Hematopoietic multipotent progenitor cell treated with erythropoietin and hydrocortisone succinate and interleukin-3 and kit ligand, for 4 days (in vitro differentiated cells): Measurements from ENCODE around the gene LNPEP.

Experiments used
- DNase-seq: peaks from one replicate; pipeline ENCODE4 v3.0.0-alpha.2; 2015

The LNPEP gene

GRCh38 chr5:97006454-97007060 lies 70.7 kb downstream of the LNPEP start:
- DNase-seq = no peak

GRCh38 chr5:97009212-97009898 lies 73.5 kb downstream of the LNPEP start:
- peak; percentile 94 for DNase-seq

DNA sequence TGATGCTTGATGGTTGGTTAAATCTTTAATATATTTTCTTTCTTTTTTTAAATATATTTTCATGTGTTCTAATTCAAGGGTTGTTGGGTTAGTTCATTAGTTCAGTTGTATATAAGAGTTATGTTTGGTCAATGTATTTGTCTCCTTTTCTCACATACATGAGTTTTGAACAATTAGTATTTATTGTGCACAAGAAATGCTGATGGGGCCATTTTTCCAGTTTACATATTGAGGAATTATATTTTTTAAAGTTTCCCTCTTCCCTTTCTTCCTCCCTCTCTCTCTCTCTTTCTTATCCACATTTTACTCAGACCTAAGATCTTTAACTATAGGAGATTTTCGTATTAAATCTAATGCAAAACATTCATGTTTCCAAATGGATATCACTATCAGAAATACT lies 74.0 kb downstream of the LNPEP start:
- DNase-seq = no peak

DNA sequence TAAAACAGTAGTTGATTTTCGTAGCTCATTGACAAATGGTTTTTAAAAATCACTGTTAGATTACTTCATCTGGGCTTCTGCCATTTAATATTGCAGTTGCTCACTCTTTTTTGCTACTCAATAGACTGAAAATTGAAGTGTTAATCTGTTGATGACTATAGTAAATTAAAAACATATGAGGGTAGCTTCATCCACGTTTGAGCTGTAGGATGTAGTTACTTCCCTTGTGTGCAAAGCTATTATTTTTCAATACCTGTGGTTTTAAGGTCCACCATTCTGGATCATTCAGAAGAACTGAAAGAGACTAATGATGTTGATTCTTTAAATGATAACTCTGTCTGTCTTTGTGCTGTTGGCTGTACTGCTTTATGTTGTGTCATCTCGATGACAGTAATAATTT lies 74.7 kb downstream of the LNPEP start:
- DNase-seq = no peak

- no peak for DNase-seq
These were observed 75.7 kb downstream of the LNPEP start for GRCh38 chr5:97011567-97011966.

DNA sequence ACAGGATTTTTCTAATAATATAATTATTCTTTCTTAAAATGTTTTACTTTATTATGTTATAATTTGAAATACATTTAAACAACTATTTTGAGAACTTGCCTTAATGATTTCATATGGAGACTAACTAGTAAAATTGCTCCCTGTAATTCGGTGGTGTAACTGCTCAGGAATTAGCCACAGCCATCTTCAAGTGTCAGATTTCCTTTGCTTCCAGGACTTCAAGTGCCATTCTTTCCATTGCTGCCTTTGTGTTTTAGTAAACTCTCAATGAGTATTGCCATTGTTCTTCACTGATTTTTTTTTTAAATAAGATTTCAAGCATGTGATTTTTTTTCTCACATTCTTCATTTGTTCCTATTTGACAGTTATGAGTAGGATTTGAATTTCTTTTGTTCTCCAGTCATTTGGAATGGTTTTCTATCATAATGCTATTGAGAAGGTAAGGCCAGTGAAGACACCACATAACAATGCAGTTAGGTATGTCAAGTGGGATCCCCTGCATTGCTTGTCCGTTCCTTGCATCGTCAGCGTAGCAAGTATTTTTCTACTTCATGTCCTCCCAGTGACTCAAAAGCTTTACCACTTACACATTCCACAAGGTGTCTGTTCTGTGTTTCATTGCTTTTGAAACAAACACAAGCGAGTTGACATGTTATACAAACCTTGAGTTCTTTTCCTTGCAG lies 83.7 kb downstream of the LNPEP start:
- DNase-seq = no peak

DNA sequence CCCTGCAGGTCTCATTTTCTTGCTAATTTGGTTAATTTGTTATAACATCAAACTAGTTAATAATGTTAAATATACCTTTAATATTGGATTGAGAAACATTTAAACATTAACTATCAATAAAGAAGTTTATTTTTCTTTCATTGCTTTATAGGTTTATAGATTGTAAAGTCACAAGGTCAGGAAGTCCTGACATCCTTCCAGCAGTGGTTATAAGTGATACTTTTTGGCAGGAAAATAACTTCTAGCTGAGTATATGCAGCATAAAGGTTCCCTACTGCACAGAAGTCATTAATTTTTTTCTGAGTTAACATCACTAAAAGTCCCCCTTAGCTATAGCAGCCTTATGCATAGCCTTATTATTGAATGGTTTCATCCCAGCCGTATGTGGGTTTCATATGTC lies 85.5 kb downstream of the LNPEP start:
- DNase-seq = no peak

DNA sequence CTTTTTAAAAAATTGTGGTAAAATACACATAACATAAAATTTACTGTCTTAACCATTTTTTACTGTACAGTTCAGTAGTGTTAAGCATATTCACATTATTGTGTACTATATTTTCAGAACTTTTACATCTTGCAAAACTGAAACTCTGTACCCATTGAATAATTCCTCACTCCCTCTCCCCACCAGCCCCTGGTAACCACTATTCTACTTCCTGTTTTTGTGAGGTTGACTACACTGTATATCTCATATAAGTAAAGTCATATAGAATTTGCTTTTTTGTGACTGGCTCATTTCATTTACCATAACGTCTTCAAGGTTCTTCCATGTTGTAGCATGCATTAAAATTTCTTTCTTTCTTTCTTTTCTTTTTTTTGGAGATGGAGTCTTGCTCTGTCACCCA lies 87.0 kb downstream of the LNPEP start:
- peak; percentile 61 for DNase-seq

- no peak for DNase-seq
These were observed 90.8 kb downstream of the LNPEP start for GRCh38 chr5:97026721-97027120.

DNA sequence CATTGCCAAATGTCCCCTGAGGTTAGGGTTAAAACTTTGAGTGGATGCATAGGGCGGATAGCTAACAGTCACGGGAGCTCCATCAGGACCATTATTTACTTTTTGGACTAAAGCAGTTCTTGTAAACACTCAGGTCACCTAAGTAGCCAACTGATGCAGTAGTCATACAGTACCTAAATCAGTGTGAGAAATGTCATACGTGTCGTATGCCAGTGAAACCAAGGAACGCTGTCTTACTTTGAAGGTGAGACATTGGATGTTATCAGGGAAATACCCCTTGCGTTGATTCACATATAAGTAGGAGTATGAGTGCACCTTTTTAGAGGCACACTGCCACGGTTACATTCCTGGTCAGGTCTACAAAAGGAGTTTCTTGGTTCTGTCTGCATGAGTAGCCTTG lies 101.9 kb downstream of the LNPEP start:
- no peak for DNase-seq

DNA sequence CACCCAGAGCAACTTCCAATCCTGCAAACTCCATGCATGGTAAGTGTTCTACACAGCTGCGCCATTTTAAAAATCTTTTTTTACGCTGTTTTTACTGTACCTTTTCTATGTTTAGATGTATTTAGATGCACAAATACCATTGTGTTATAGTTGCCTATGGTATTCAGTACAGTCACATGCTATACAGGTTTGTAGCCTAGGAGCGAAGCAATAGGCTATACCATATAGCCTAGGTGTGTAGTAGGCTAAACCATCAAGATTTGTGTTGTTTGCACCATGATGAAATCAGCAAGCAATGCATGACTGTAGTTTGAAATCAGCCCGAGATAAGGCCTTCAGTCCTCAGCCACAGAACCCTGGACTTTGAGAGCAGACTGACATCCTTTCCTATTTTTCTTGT lies 105.4 kb downstream of the LNPEP start:
- DNase-seq = no peak

GRCh38 chr5:97042996-97043395 lies 107.1 kb downstream of the LNPEP start:
- no peak for DNase-seq

DNA sequence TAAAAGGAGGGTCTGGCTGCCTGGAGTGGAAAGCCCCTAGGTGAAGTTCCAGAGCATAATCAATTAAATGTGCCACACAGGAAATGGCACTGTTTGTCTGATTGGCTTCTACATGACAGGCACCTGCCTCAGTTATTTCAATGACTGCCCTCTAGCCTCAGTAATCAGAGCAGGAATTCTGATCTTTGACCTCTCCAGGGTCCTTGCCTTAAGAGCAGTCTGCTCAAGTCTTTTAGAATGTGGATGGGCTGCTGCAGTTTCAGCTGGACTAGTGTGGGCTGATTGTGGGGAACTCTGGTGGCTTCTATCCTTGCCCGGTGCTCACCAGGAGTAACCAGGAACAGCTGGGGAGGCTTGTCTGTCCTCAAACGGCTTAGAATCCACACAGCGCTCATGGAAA lies 107.6 kb downstream of the LNPEP start:
- no peak for DNase-seq

DNA sequence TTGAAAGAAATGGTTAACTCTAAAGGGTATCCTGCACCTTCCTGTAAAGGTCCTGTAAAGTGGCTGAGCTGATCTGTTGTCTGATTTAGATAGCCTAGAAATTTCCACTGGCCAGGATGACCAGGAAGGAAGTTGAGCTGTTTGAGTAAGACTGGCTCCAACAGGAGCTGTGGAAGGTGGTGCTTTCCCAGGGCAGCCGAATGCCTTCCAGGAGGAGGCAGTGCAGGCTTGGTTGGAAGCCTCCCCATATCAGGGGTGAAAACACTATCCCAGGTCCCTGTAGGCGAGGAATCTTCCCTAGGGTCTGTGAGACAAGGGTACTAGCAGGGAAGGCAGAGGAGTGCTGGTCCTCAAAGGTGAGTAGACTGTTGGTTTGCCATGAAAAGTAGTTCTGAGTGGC lies 108.2 kb downstream of the LNPEP start:
- DNase-seq = no peak

GRCh38 chr5:97046270-97046982 lies 110.5 kb downstream of the LNPEP start:
- DNase-seq = peak; percentile 56

GRCh38 chr5:97047076-97047475 lies 111.2 kb downstream of the LNPEP start:
- no peak for DNase-seq

DNA sequence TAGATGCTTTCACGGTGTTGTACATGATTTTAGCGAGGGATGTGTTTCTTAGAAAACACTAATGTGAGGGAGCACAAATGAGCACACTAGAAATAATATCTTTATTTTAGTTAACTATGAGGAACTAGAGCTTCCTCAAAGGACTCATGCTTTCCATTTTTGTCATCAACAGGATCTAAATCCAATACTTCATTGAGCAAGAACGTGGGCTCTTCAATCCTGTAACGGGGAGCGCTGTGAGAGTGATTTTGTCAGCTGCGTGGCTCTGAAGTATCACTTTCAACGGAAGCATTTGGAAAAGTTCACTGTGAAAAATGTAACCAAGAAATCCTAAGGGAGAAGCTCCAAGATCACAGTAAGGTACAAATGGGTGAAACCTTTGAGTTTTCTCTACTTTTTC lies 113.3 kb downstream of the LNPEP start:
- no peak for DNase-seq

DNA sequence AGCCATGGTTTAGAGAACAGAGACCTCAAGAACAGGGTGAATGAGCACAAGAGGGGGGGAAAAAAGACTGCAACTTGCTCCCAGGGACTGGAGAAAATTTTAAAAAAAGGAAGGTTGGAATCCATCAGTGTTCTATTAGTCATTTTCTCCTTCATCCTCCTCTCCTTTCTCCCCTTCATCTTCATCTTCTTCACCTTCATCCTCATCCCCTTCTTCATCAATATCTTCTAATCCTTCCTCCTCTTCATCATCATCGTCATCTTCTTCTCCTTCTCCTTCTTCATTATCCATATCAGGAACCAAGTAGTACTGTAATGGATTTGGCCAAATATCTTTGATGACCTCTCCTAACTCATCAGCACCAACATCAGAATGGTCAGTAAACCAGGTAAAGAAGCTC lies 120.4 kb downstream of the LNPEP start:
- no peak for DNase-seq

DNA sequence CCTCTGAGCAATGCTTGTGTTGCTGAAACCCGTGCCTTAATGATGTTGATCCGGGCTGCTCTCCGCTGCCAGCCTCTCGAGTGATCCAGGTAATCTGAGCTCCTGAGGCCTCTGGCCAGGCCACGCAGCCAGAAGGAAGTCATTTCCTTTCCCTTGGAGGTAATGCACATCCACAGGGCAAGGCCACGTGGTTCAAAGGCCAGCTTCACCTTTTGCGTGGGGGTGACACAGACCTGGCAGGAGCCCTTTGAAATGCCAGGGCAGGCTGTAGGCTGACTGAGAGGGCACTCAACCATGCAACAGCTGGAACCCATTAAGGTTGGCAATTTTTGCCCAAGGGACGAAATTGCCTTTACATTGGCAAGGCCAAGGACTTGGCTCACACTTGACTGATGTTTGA lies 126.2 kb downstream of the LNPEP start:
- no peak for DNase-seq

DNA sequence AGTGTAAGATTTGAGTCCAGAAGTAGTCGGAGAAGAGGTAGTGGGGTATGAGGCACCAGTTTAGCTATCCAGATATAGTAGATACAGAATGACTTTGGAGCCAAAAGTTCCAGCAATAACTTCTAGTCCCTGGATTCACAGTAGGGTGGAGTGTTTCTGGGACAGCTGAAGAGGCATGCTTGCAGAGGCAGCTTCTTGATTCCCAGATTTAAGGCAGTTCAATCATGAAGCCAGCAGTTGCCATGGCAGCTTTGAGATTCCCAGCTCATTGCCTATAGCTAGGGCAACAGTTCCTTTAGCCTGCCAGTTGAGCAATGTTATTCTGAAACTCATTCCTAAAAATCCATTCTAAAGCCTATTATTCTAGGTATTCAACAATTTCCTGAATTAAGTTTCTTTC lies 127.4 kb downstream of the LNPEP start:
- DNase-seq = no peak

DNA sequence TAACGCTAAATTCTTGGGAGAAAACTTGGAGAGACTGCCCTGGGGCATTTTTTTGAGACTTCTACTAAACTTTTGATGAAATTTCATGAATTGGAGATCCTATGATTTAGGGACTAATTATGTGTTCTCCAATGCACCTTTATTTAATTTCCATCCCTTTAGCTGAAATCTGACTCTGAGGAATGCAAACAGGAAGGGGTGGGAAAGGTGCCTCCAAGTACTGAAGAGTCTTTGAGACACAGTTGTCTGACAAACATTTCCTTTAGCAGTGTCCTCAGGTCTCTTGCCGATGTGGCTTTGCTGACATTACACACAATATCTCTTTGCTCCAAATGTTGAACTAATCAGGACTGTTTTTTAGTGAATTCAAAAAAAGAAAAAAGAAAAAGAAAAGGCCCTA lies 129.6 kb downstream of the LNPEP start:
- DNase-seq = no peak

DNA sequence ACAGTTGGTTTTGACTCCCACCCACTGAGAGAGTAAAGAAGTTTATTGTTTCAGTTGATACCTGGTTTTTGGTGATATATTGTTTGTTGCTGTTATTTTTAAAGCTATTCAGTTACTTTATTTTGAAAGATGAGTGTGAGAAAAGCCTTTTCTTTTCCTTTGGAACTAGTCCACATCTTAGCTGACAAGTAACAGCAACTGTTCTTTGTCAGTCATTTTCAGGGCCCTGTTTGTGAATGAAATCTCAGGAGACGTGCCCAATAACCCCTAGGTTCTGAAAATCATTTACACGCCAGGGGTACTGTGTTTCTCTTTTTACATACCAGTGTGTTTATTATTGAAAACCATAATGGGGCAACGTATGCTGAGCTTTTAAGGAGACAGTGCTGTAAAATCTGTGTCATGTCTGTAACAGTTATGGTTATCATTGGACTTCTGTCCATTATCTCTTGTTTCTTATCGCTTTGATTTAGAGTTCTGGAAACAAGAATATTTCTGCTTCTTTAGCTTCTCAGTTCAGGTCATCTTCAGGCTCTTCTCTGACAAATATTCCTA lies 131.5 kb downstream of the LNPEP start:
- no peak for DNase-seq

DNA sequence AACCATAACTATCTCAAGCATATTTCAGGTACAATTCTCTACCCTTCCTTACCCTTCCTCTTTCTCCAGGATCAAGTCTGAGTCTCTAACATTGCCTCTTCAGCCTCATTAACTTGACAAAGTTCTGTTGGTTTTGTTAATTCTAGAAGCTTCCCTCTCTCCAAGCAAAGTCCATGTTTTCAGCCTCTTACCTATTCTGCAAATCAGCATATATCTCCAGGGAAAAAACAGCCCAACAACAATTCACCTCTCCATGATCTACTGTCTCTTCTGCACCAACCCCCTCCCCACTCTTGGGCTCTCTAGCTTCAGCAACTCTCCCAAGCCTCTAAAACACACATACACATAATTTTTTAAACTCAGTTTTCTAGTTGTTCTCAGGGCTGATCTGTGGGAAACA lies 134.4 kb downstream of the LNPEP start:
- no peak for DNase-seq

DNA sequence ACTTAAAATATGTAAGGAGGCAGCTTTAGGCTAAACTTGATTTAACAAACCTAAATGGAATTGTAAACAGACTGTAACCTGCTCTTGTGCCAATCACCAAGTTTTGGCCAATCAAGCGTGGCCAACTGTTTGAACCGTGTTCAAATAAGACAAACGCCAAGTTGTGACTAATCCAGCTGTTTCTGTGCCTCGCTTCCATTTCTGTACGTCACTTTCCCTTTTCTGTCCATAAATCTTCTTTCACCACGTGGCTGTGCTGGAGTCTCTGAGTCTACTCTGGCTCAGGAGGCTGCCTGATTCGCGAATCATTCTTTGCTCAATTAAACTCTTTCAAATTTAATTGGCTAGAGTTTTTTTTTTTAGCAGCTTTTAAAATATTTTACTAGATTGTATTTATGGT lies 135.2 kb downstream of the LNPEP start:
- DNase-seq = no peak
